ACC112 (cell line): ENCODE data around the gene SYNGAP1.
"Not testable (repeated sequence)": the region's sequence is repeated elsewhere in the genome, so short reads cannot be mapped to it uniquely, and the experiment has no call there.

ENCODE experiments used
- H2AFZ ChIP-seq: fragments of 200-600 bp; sonication (generic); one replicate; pipeline ENCODE4 v1.6.0; 2017; ENCODE audit warnings: antibody characterized with exemption, low read length; ENCODE audit not compliant: unreplicated experiment
- H3K27ac ChIP-seq: fragments of 200-600 bp; sonication (generic); 2 replicates; pipeline ENCODE4 v1.5.1; 2014; ENCODE audit warnings: low read depth, mild to moderate bottlenecking, antibody characterized with exemption, low read length, moderate library complexity
- H3K27me3 ChIP-seq: fragments of 200-600 bp; sonication (generic); 2 replicates; pipeline ENCODE4 v1.6.1; 2014; ENCODE audit warnings: mild to moderate bottlenecking, antibody characterized with exemption, low read length, moderate library complexity, mixed read lengths; ENCODE audit not compliant: insufficient read depth
- H3K36me3 ChIP-seq: fragments of 200-600 bp; sonication (generic); 2 replicates; pipeline ENCODE4 v1.6.1; 2016; ENCODE audit warnings: mild to moderate bottlenecking, antibody characterized with exemption, low read length, moderate library complexity, mixed read lengths; ENCODE audit not compliant: insufficient read depth
- H3K4me1 ChIP-seq: fragments of 200-600 bp; sonication (generic); one replicate; pipeline ENCODE4 v1.6.1; 2016; ENCODE audit warnings: low read length, mixed read lengths; ENCODE audit not compliant: insufficient read depth, unreplicated experiment, control insufficient read depth
- H3K4me3 ChIP-seq: fragments of 200-600 bp; sonication (generic); 2 replicates; pipeline ENCODE4 v1.5.1; 2014; ENCODE audit warnings: mild to moderate bottlenecking, low read depth, low read length
- H3K79me2 ChIP-seq: fragments of 200-600 bp; sonication (generic); one replicate; pipeline ENCODE4 v1.6.0; 2016; ENCODE audit warnings: low read length; ENCODE audit not compliant: control insufficient read depth, unreplicated experiment, insufficient read depth

The SYNGAP1 gene

GRCh38 chr6:33419580-33420490 is at the start of gene SYNGAP1:
Gene SYNGAP1 (plus strand): TSS chr6:33420065. CDS start chr6:33420265, 200 bp downstream.
- Histone ChIP-seq H3K79me2 (peaks cover 50% of the 10 kb centered on the region), H2AFZ (peak within 1 kb of the TSS; percentile 48), H3K36me3 (peaks cover 5% of the 10 kb centered on the region; the same call in 1 of the 2 replicates), H3K4me1 (peaks cover 30% of the 10 kb centered on the region), H3K27ac (peak within 1 kb of the TSS; percentile 77), H3K27me3 (no peaks in the 10 kb centered on the region), H3K4me3 (peak within 1 kb of the TSS; percentile 88)

- H2AFZ ChIP-seq, H3K36me3 ChIP-seq, H3K4me3 ChIP-seq, H3K27me3 ChIP-seq, H3K79me2 ChIP-seq, H3K27ac ChIP-seq: not testable (repeated sequence)
- peaks cover 22% of the 10 kb centered on the region for H3K4me1 ChIP-seq
Observed at GRCh38 chr6:33371901-33372300, 48.0 kb upstream of the SYNGAP1 start.

GRCh38 chr6:33372526-33373123 is 47.2 kb upstream of the SYNGAP1 start:
- Histone ChIP-seq H3K27me3 (no peaks in the 10 kb centered on the region), H3K27ac (no peak overlapping the region), H2AFZ (no peak overlapping the region), H3K79me2 (no peaks in the 10 kb centered on the region), H3K36me3 (no peaks in the 10 kb centered on the region), H3K4me1 (peaks cover 25% of the 10 kb centered on the region), H3K4me3 (no peak overlapping the region)

- H3K79me2 ChIP-seq: no peaks in the 10 kb centered on the region
- H2AFZ ChIP-seq: peak overlapping the region; percentile 49
- peaks cover 25% of the 10 kb centered on the region for H3K4me1 ChIP-seq
- peak overlapping the region; percentile 35; the same call in 1 of the 2 replicates for H3K27ac ChIP-seq
- H3K4me3 ChIP-seq: no peak overlapping the region
- no peaks in the 10 kb centered on the region for H3K36me3 ChIP-seq
- no peaks in the 10 kb centered on the region for H3K27me3 ChIP-seq
Observed at GRCh38 chr6:33373960-33374910, 45.6 kb upstream of the SYNGAP1 start.

- Histone ChIP-seq H3K36me3 (no peaks in the 10 kb centered on the region), H3K4me1 (peaks cover 25% of the 10 kb centered on the region), H3K27me3 (no peaks in the 10 kb centered on the region), H3K4me3 (no peak overlapping the region; the same call in 1 of the 2 replicates), H3K27ac (peak overlapping the region; percentile 65), H3K79me2 (no peaks in the 10 kb centered on the region), H2AFZ (no peak overlapping the region)
Observed at GRCh38 chr6:33375143-33375671, 44.7 kb upstream of the SYNGAP1 start.

- H3K27me3 ChIP-seq: no peaks in the 10 kb centered on the region
- peak overlapping the region; percentile 57 for H2AFZ ChIP-seq
- H3K27ac ChIP-seq: no peak overlapping the region
- peak overlapping the region; percentile 36; the same call in 1 of the 2 replicates for H3K4me3 ChIP-seq
- H3K4me1 ChIP-seq: peaks cover 25% of the 10 kb centered on the region
- no peaks in the 10 kb centered on the region for H3K79me2 ChIP-seq
- no peaks in the 10 kb centered on the region for H3K36me3 ChIP-seq
Observed at GRCh38 chr6:33377171-33377570, 42.7 kb upstream of the SYNGAP1 start.

- not testable (repeated sequence) for H3K36me3 ChIP-seq, H3K27me3 ChIP-seq, H2AFZ ChIP-seq, H3K4me3 ChIP-seq, H3K79me2 ChIP-seq, H3K27ac ChIP-seq
- peaks cover 24% of the 10 kb centered on the region for H3K4me1 ChIP-seq
Observed at GRCh38 chr6:33379184-33379583, 40.7 kb upstream of the SYNGAP1 start.

- Histone ChIP-seq H2AFZ (no peak overlapping the region), H3K4me1 (peaks cover 17% of the 10 kb centered on the region), H3K36me3 (no peaks in the 10 kb centered on the region), H3K27me3 (no peaks in the 10 kb centered on the region), H3K27ac (no peak overlapping the region), H3K79me2 (no peaks in the 10 kb centered on the region), H3K4me3 (no peak overlapping the region)
Observed at GRCh38 chr6:33380272-33380981, 39.4 kb upstream of the SYNGAP1 start.

- H3K36me3 ChIP-seq: no peaks in the 10 kb centered on the region
- no peak overlapping the region for H2AFZ ChIP-seq
- no peaks in the 10 kb centered on the region for H3K27me3 ChIP-seq
- no peak overlapping the region for H3K27ac ChIP-seq
- no peak overlapping the region for H3K4me3 ChIP-seq
- peaks cover 4% of the 10 kb centered on the region for H3K4me1 ChIP-seq
- H3K79me2 ChIP-seq: no peaks in the 10 kb centered on the region
Observed at GRCh38 chr6:33383427-33384185, 36.3 kb upstream of the SYNGAP1 start.
